ENCODE measurements around the gene PRDX2.

PRDX2 gene

DNA sequence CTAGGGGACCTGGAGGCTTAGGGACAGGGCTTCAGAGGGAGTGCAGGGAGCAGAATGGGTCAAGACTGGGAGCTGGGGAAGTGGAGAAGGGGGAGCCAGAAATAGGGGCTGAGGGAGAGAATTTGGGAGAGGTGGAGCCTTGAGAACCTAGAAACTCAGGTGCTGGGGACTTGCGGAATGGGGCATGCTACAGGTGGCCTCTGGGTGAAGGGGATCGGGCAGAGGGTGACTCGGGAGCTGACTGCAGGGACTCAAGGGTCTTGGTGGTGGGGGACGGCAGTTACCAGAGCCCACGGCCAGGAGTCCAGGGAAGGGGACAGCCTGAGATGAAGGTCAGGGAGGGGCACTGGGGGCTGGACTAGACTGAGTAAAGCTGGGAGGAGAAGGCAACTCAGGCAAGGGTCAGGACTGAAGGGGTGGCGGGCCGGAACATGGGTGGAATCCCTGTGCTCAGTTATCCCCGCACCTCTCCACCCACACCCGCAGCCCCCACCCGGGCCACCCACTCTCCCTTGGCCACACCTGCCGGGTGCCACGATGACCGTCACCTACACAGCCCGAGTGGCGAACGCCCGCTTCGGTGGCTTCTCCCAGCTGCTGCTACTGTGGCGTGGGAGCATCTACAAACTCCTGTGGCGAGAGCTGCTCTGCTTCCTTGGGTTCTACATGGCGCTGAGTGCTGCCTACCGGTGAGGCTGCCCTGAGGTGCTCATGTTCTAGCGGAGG lies 49.4 kb downstream of the PRDX2 start:
- no peak for DNase-seq (ENCODE audit: low read depth in 2 of 2)

GRCh38 chr19:12751635-12752034 lies 50.0 kb downstream of the PRDX2 start, which contains the start of gene BEST2:
Gene BEST2 (plus strand): TSS chr19:12751791. CDS start chr19:12752593, 802 bp downstream.
- no peak for DNase-seq (ENCODE audit: low read depth in 2 of 2)

DNA sequence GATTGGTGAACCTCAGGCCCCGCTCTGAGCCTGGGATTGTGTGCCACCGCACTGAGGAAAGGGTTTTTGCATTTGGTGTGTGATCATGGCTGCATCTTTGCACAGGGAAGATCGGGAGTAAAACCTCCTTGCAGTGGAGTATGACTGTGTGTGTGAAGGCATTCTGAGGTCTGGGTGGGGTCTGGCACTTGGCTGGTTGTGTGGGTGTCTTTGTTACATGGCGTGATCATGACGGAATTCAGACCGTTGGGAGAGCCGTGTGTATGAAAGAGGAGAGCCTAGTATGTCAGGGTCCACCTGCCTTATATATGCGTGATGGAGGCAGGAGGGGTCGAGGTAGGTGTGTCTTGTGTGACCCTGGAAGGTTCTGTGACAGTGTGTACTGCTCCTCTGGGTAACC lies 50.7 kb downstream of the PRDX2 start:
- DNase-seq (ENCODE audit: low read depth in 2 of 2): no peak

GRCh38 chr19:12749938-12750521 lies 51.6 kb downstream of the PRDX2 start:
- DNase-seq (ENCODE audit: low read depth in 2 of 2): no peak

- DNase-seq (ENCODE audit: low read depth in 2 of 2): no peak
Observed at GRCh38 chr19:12748489-12748888, 53.1 kb downstream of the PRDX2 start.
